Measurements from ENCODE around the gene SNX20. TPM values are rescaled to one million over a fixed set of nuclear protein-coding genes. Genes with fewer than 3 reads are reported as not detected.

Gene SNX20
- total RNA-seq, 4 donors from 2014 or later: 0.17 to 4.0 (median 1.9) TPM

GRCh38 chr16:50632927-50633800, 47.9 kb downstream of the SNX20 start:
- Histone ChIP-seq H3K36me3 (no peaks in the 10 kb centered on the region), H3K4me1 (no peaks in the 10 kb centered on the region), H3K4me3 (no peak overlapping the region), H3K9me3 (no peaks in the 10 kb centered on the region), H3K27ac (no peak overlapping the region), H3K27me3 (no peaks in the 10 kb centered on the region)
- intact Hi-C loops (cut with DNase I; ENCODE audit: low total_unique reads) (no loop called here), in situ Hi-C loops (cut with MboI; ENCODE audit: low sequenced_read_pairs in 4 of 4) (no loop called here)
- no peak for ATAC-seq
- TF ChIP-seq CTCF (IDR thresholded peaks at IDR 0.05 in 4 of 5, conservative IDR thresholded peaks at IDR 0.05 in 1 of 5) (no peak), POLR2A (IDR thresholded peaks at IDR 0.05) (no peak)
- DNase-seq: no peak

- no peaks in the 10 kb centered on the region for H3K27me3 ChIP-seq
- ATAC-seq: no peak
- in situ Hi-C loops (cut with MboI; ENCODE audit: low sequenced_read_pairs in 4 of 4): no loop called here
- TF ChIP-seq POLR2A (IDR thresholded peaks at IDR 0.05) (no peak), CTCF (IDR thresholded peaks at IDR 0.05 in 4 of 5, conservative IDR thresholded peaks at IDR 0.05 in 1 of 5) (no peak)
- no peak for DNase-seq
- H3K4me3 ChIP-seq: no peak overlapping the region
- H3K9me3 ChIP-seq: no peaks in the 10 kb centered on the region
- no peaks in the 10 kb centered on the region for H3K36me3 ChIP-seq
- H3K27ac ChIP-seq: no peak overlapping the region
- intact Hi-C loops (cut with DNase I; ENCODE audit: low total_unique reads): no loop called here
- peaks cover 0 to 6% of the 10 kb centered on the region in 2 donors for H3K4me1 ChIP-seq
Measured at GRCh38 chr16:50631985-50632576, 49.0 kb downstream of the SNX20 start.

GRCh38 chr16:50631249-50631984, 49.7 kb downstream of the SNX20 start:
- intact Hi-C loops (cut with DNase I; ENCODE audit: low total_unique reads) (no loop called here), in situ Hi-C loops (cut with MboI; ENCODE audit: low sequenced_read_pairs in 4 of 4) (no loop called here)
- Histone ChIP-seq H3K4me1 (peaks cover 0 to 8% of the 10 kb centered on the region in 2 donors), H3K36me3 (no peaks in the 10 kb centered on the region), H3K27ac (no peak overlapping the region), H3K9me3 (no peaks in the 10 kb centered on the region), H3K4me3 (no peak overlapping the region), H3K27me3 (no peaks in the 10 kb centered on the region)
- ATAC-seq (no peak), DNase-seq (no peak)
- TF ChIP-seq POLR2A (IDR thresholded peaks at IDR 0.05): no peak
- no peak for TF ChIP-seq CTCF (IDR thresholded peaks at IDR 0.05 in 4 of 5, conservative IDR thresholded peaks at IDR 0.05 in 1 of 5)

- H3K9me3 ChIP-seq: no peaks in the 10 kb centered on the region
- peaks cover 0 to 8% of the 10 kb centered on the region in 2 donors for H3K4me1 ChIP-seq
- H3K4me3 ChIP-seq: no peak overlapping the region
- in situ Hi-C loops (cut with MboI; ENCODE audit: low sequenced_read_pairs in 4 of 4) (no loop called here), intact Hi-C loops (cut with DNase I; ENCODE audit: low total_unique reads) (no loop called here)
- no peaks in the 10 kb centered on the region for H3K36me3 ChIP-seq
- no peaks in the 10 kb centered on the region for H3K27me3 ChIP-seq
- TF ChIP-seq CTCF (IDR thresholded peaks at IDR 0.05 in 4 of 5, conservative IDR thresholded peaks at IDR 0.05 in 1 of 5): no peak
- no peak for TF ChIP-seq POLR2A (IDR thresholded peaks at IDR 0.05)
- DNase-seq (no peak), ATAC-seq (no peak)
- no peak overlapping the region for H3K27ac ChIP-seq
Measured at GRCh38 chr16:50630394-50631020, 50.6 kb downstream of the SNX20 start.

Data from gastrocnemius medialis (tissue), 4 donors.